Mesenchymal stem cell (in vitro differentiated cells and primary cell): ENCODE data around the gene BCAS1.

Experiments used
- DNase-seq: peaks from one replicate; pipeline ENCODE4 v3.0.0-alpha.2; 2013
- H2AFZ ChIP-seq: one replicate; pipeline ENCODE4 v1.6.1; 2013; ENCODE audit warnings: low read depth, mild to moderate bottlenecking, control low read depth, inconsistent platforms, low read length, moderate library complexity
- H2AK5ac ChIP-seq: 2 replicates; pipeline ENCODE4 v1.6.1; 2013; ENCODE audit warnings: low read length, moderate library complexity, mild to moderate bottlenecking, inconsistent platforms; ENCODE audit not compliant: severe bottlenecking
- H2BK120ac ChIP-seq: one replicate; pipeline ENCODE4 v1.6.1; 2013; ENCODE audit warnings: low read depth, mild to moderate bottlenecking, inconsistent platforms, low read length, moderate library complexity
- H2BK12ac ChIP-seq, 2 experiments: one replicate each; pipeline ENCODE4 v1.6.1; 2013; ENCODE audit warnings: inconsistent platforms in 2 of 2, low read length in 2 of 2, mild to moderate bottlenecking in 2 of 2, moderate library complexity in 2 of 2, control low read depth in 1 of 2
- H2BK15ac ChIP-seq: one replicate; pipeline ENCODE4 v1.6.1; 2013; ENCODE audit warnings: mild to moderate bottlenecking, low read depth, inconsistent platforms; ENCODE audit not compliant: poor library complexity, severe bottlenecking
- H2BK5ac ChIP-seq: 2 replicates; pipeline ENCODE4 v1.6.1; 2013; ENCODE audit warnings: low read depth, mild to moderate bottlenecking, low read length, control low read depth, inconsistent platforms; ENCODE audit not compliant: poor library complexity, severe bottlenecking
- H3K14ac ChIP-seq, 2 experiments: one replicate each; pipeline ENCODE4 v1.6.1; 2013; ENCODE audit warnings: inconsistent platforms in 2 of 2, low read length in 2 of 2, control low read depth in 1 of 2, mild to moderate bottlenecking in 1 of 2, moderate library complexity in 1 of 2
- H3K18ac ChIP-seq, 2 experiments: one replicate each; pipeline ENCODE4 v1.6.1; 2013; ENCODE audit warnings: inconsistent platforms in 2 of 2, low read length in 2 of 2, control low read depth in 1 of 2, low read depth in 1 of 2, mild to moderate bottlenecking in 1 of 2
- H3K23ac ChIP-seq, 2 experiments: one replicate each; pipeline ENCODE4 v1.6.1; 2013; ENCODE audit warnings: inconsistent platforms in 2 of 2, low read length in 2 of 2, mild to moderate bottlenecking in 2 of 2, moderate library complexity in 2 of 2, control low read depth in 1 of 2
- H3K27ac ChIP-seq: 2 replicates; pipeline ENCODE4 v1.5.1; 2013; ENCODE audit warnings: mild to moderate bottlenecking, moderate library complexity, low read length, control low read depth, inconsistent platforms; ENCODE audit not compliant: poor library complexity, severe bottlenecking
- H3K27me3 ChIP-seq, 2 experiments: 2 replicates each; pipeline versions ENCODE4 v1.6.1 to v1.7.0; 2013; ENCODE audit warnings: low read length in 2 of 2, mild to moderate bottlenecking in 2 of 2, moderate library complexity in 2 of 2, control low read depth in 1 of 2, inconsistent platforms in 1 of 2; ENCODE audit not compliant: control insufficient read depth in 1 of 2, insufficient read depth in 1 of 2
- H3K36me3 ChIP-seq, 2 experiments: 2 replicates each; pipeline versions ENCODE4 v1.6.1 to v1.7.0; 2013; ENCODE audit warnings: low read length in 2 of 2, control low read depth in 1 of 2, inconsistent platforms in 1 of 2, low read depth in 1 of 2, mild to moderate bottlenecking in 1 of 2; ENCODE audit not compliant: insufficient read depth in 2 of 2, control insufficient read depth in 1 of 2
- H3K4ac ChIP-seq, 2 experiments: one replicate each; pipeline ENCODE4 v1.6.1; 2013; ENCODE audit warnings: inconsistent platforms in 2 of 2, low read length in 2 of 2, mild to moderate bottlenecking in 2 of 2, moderate library complexity in 2 of 2, control low read depth in 1 of 2, low read depth in 1 of 2
- H3K4me1 ChIP-seq: 2 replicates; pipeline ENCODE4 v1.6.1; 2013; ENCODE audit warnings: low read depth, low read length, control low read depth; ENCODE audit not compliant: control insufficient read depth, insufficient read depth
- H3K4me2 ChIP-seq: 2 replicates; pipeline ENCODE4 v1.6.1; 2013; ENCODE audit warnings: low read length, mild to moderate bottlenecking, inconsistent platforms; ENCODE audit not compliant: poor library complexity, severe bottlenecking
- H3K4me3 ChIP-seq, 2 experiments: 2 replicates each; pipeline versions ENCODE4 v1.5.1 to v1.7.0; 2013; ENCODE audit warnings: low read length in 2 of 2, mild to moderate bottlenecking in 2 of 2, control low read depth in 1 of 2, low read depth in 1 of 2; ENCODE audit not compliant: insufficient read depth in 1 of 2
- H3K79me1 ChIP-seq: replicated peaks from 2 replicates; pipeline ENCODE4 v1.6.1; 2013; ENCODE audit warnings: mild to moderate bottlenecking, control low read depth, low read length, inconsistent platforms; ENCODE audit not compliant: poor library complexity, severe bottlenecking
- H3K9ac ChIP-seq: 2 replicates; pipeline ENCODE4 v1.7.0; 2013; ENCODE audit warnings: mild to moderate bottlenecking, low read length, moderate library complexity
- H3K9me3 ChIP-seq: 2 replicates; pipeline ENCODE4 v1.7.0; 2013; ENCODE audit warnings: mild to moderate bottlenecking, low read length; ENCODE audit not compliant: control insufficient read depth
- H4K8ac ChIP-seq: one replicate; pipeline ENCODE4 v1.6.1; 2013; ENCODE audit warnings: inconsistent platforms, mild to moderate bottlenecking, low read length, moderate library complexity
- H4K91ac ChIP-seq: one replicate; pipeline ENCODE4 v1.6.1; 2013; ENCODE audit warnings: mild to moderate bottlenecking, low read length, inconsistent platforms
- WGBS: methylation state at CpG from one replicate; pipeline ENCODE4 v1.1.7; 2013; ENCODE audit warnings: mixed read lengths; 5-methylcytosine and 5-hydroxymethylcytosine counted together

Gene BCAS1

DNA sequence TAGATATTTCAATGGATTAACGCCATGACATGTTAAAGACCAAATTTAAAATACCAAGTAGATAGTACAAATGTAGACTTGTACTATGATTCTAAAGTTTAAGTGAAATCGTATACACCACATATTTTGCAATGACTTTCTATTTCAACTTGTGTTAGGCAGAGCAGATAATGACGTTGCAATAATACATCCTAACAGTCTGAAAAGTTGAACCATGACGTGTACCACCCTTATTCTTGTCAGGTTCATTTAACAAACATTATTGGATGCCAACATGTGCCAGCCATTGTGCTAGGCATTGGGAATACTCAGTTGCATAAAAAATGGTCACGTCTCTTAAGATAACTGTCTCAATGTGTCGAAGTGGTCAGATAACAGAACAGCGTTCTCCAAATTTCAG is 50.0 kb downstream of the BCAS1 start:
- Histone ChIP-seq H2BK5ac (no peak overlapping the region), H3K4ac (no peak overlapping the region), H3K9me3 (no peaks in the 10 kb centered on the region), H2BK120ac (no peak overlapping the region), H3K9ac (no peak overlapping the region), H2AFZ (no peak overlapping the region), H3K36me3 (no peaks in the 10 kb centered on the region), H3K27me3 (no peaks in the 10 kb centered on the region), H3K4me1 (peaks cover 2% of the 10 kb centered on the region), H3K23ac (no peak overlapping the region), H4K91ac (no peak overlapping the region), H3K4me2 (no peak overlapping the region), H3K18ac (no peak overlapping the region), H4K8ac (no peak overlapping the region), H3K4me3 (no peak overlapping the region), H2AK5ac (no peak overlapping the region), H3K14ac (no peak overlapping the region), H3K79me1 (no peaks in the 10 kb centered on the region), H2BK12ac (no peak overlapping the region), H2BK15ac (no peak overlapping the region), H3K27ac (no peak overlapping the region)
- no peak for DNase-seq
- WGBS = 91% methylated on average over 6 of the region's 7 CpGs

DNA sequence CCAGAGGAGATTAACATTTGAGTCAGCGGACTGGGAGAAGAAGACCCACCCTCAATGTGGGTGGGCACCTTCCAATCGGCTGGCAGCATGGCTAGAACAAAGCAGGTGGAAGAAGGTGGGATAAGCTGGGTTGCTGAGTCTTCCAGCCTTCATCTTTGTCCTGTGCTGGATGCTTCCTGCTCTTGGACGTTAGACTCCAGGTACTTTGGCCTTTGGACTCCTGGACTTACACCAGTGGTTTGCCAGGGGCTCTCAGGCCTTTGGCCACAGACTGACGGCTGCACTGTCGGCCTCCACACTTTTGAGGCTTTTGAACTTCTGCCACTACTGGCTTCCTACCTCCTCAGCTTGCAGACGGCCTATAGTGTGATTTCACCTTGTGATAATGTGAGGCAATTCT is 50.8 kb downstream of the BCAS1 start:
- Histone ChIP-seq H2BK5ac (no peak overlapping the region), H4K91ac (no peak overlapping the region), H2AFZ (no peak overlapping the region), H3K14ac (no peak overlapping the region), H3K18ac (no peak overlapping the region), H3K4ac (no peak overlapping the region), H2AK5ac (no peak overlapping the region), H3K23ac (no peak overlapping the region), H3K4me2 (no peak overlapping the region), H3K9ac (no peak overlapping the region), H2BK15ac (no peak overlapping the region), H3K9me3 (no peaks in the 10 kb centered on the region), H3K27me3 (no peaks in the 10 kb centered on the region), H3K79me1 (no peaks in the 10 kb centered on the region), H2BK12ac (no peak overlapping the region), H2BK120ac (no peak overlapping the region), H3K4me1 (peaks cover 1% of the 10 kb centered on the region), H3K36me3 (no peaks in the 10 kb centered on the region), H4K8ac (no peak overlapping the region), H3K4me3 (no peak overlapping the region), H3K27ac (no peak overlapping the region)
- WGBS = 87% methylated on average over 4 of the region's 6 CpGs
- DNase-seq = no peak

DNA sequence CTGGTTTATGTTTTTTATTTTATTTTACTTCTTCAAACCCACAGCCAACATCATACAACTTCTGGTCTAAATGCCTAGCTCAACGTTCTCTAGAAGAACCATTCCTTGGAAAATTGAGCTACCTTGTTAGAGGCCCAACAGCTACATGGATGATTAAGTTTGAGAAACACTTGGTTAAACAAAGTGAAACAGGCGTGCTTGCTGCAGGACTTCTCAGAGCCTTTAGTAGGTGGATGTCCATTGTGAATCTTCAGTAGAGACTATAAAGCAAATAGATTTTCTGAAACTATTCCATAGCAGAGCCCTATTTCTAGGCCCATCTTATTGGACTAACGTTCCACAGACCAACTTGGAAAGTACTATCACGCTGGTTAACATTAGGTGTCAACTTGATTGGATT is 51.3 kb downstream of the BCAS1 start:
- H3K79me1 ChIP-seq = no peaks in the 10 kb centered on the region
- H2AK5ac ChIP-seq = no peak overlapping the region
- no peak overlapping the region for H2BK5ac ChIP-seq
- H3K4me1 ChIP-seq = no peaks in the 10 kb centered on the region
- H3K18ac ChIP-seq = no peak overlapping the region
- no peak overlapping the region for H3K9ac ChIP-seq
- H4K8ac ChIP-seq = no peak overlapping the region
- no peak overlapping the region for H2BK15ac ChIP-seq
- H3K4ac ChIP-seq = no peak overlapping the region
- H3K4me3 ChIP-seq = no peak overlapping the region
- H3K9me3 ChIP-seq = no peaks in the 10 kb centered on the region
- 94% methylated on average over 4 of the region's 4 CpGs for WGBS
- no peaks in the 10 kb centered on the region for H3K36me3 ChIP-seq
- H2BK120ac ChIP-seq = no peak overlapping the region
- H3K14ac ChIP-seq = no peak overlapping the region
- no peak overlapping the region for H3K27ac ChIP-seq
- H2AFZ ChIP-seq = no peak overlapping the region
- no peaks in the 10 kb centered on the region for H3K27me3 ChIP-seq
- no peak overlapping the region for H2BK12ac ChIP-seq
- H3K23ac ChIP-seq = no peak overlapping the region
- H4K91ac ChIP-seq = no peak overlapping the region
- DNase-seq = no peak
- no peak overlapping the region for H3K4me2 ChIP-seq

DNA sequence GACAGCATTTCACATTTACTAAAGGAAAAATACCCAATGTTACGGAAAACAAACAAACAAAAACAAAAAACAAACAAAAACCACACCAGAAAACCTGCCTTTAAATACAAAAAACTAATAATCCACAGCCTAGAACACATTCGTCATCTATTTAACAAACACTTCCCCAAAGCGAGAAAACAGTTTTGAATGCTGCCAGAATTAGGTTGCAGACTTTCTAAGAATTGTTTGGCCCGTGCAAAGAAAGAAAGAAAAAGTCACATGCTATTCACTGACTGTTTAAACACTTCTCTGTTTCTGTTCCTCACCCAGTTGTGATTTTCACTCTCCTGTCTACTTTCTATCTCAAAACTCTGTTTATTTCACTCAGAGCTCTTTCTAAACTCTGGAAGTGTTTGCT is 52.5 kb downstream of the BCAS1 start:
- Histone ChIP-seq H3K18ac (no peak overlapping the region), H2AK5ac (no peak overlapping the region), H3K27me3 (no peaks in the 10 kb centered on the region), H3K4ac (no peak overlapping the region), H3K9me3 (no peaks in the 10 kb centered on the region), H2AFZ (no peak overlapping the region), H4K8ac (no peak overlapping the region), H3K4me2 (no peak overlapping the region), H3K4me1 (no peaks in the 10 kb centered on the region), H3K27ac (no peak overlapping the region), H3K79me1 (no peaks in the 10 kb centered on the region), H2BK5ac (no peak overlapping the region), H3K14ac (no peak overlapping the region), H3K36me3 (no peaks in the 10 kb centered on the region), H2BK120ac (no peak overlapping the region), H2BK12ac (no peak overlapping the region), H3K9ac (peak overlapping the region; percentile 12), H2BK15ac (no peak overlapping the region), H4K91ac (no peak overlapping the region), H3K4me3 (no peak overlapping the region), H3K23ac (no peak overlapping the region)
- DNase-seq = no peak
- WGBS = 87% methylated on average over 4 of the region's 4 CpGs
